Thymus (tissue), 11 donors: ENCODE measurements around the gene DNAH6. TPM values are rescaled to one million over a fixed set of nuclear protein-coding genes. Genes with fewer than 3 reads are reported as not detected.

Source experiments
- DNase-seq, 9 donors: peaks; one replicate each; pipeline ENCODE4 v3.0.0-alpha.2; 2013; ENCODE audit warnings: low spot score in 9 of 9, low read depth in 6 of 9, missing footprints in 1 of 9
- H3K27ac ChIP-seq, 2 donors: one replicate each; pipeline ENCODE4 v1.5.1; 2013; ENCODE audit warnings: control low read depth in 1 of 2, low read depth in 1 of 2, low read length in 1 of 2, mild to moderate bottlenecking in 1 of 2, moderate library complexity in 1 of 2
- H3K27me3 ChIP-seq, 2 donors: one replicate each; pipeline ENCODE4 v1.5.1; 2013; ENCODE audit warnings: low read length in 1 of 2; ENCODE audit not compliant: control insufficient read depth in 2 of 2, insufficient read depth in 1 of 2
- H3K36me3 ChIP-seq, 2 donors: one replicate each; pipeline ENCODE4 v1.5.1; 2013; ENCODE audit warnings: low read length in 1 of 2, mild to moderate bottlenecking in 1 of 2, moderate library complexity in 1 of 2; ENCODE audit not compliant: control insufficient read depth in 2 of 2, insufficient read depth in 2 of 2
- H3K4me1 ChIP-seq, 2 donors: one replicate each; pipeline ENCODE4 v1.5.1; 2013; ENCODE audit warnings: low read length in 2 of 2; ENCODE audit not compliant: control insufficient read depth in 2 of 2, insufficient read depth in 2 of 2
- H3K4me3 ChIP-seq, 2 donors: one replicate each; pipeline ENCODE4 v1.5.1; 2013; ENCODE audit warnings: low read length in 2 of 2, control low read depth in 1 of 2, mild to moderate bottlenecking in 1 of 2
- H3K9me3 ChIP-seq, 2 donors: one replicate each; pipeline ENCODE4 v1.5.1; 2013; ENCODE audit warnings: low read length in 1 of 2, mild to moderate bottlenecking in 1 of 2; ENCODE audit not compliant: control insufficient read depth in 2 of 2, insufficient read depth in 1 of 2
- WGBS: extraction: QIAGEN DNeasy Blood & Tissue Kit; methylation state at CpG from one replicate; pipeline ENCODE4 v1.1.7; 2013; 5-methylcytosine and 5-hydroxymethylcytosine counted together
- polyA plus RNA-seq: library from polyadenylated mRNA; stranded (reverse); fragments of 200-250 nt; gene quantifications from one replicate; pipeline ENCODE4 v1.2.3, GENCODE V29; 2013
- total RNA-seq: library from RNA; stranded (reverse); fragments of 120-200 nt; gene quantifications from one replicate; pipeline ENCODE4 v1.2.4, GENCODE V29; 2013
- donor health status: healthy.

The DNAH6 gene
- total and polyA plus RNA-seq, 2 donors, result 0.57 to 0.66 TPM

DNA sequence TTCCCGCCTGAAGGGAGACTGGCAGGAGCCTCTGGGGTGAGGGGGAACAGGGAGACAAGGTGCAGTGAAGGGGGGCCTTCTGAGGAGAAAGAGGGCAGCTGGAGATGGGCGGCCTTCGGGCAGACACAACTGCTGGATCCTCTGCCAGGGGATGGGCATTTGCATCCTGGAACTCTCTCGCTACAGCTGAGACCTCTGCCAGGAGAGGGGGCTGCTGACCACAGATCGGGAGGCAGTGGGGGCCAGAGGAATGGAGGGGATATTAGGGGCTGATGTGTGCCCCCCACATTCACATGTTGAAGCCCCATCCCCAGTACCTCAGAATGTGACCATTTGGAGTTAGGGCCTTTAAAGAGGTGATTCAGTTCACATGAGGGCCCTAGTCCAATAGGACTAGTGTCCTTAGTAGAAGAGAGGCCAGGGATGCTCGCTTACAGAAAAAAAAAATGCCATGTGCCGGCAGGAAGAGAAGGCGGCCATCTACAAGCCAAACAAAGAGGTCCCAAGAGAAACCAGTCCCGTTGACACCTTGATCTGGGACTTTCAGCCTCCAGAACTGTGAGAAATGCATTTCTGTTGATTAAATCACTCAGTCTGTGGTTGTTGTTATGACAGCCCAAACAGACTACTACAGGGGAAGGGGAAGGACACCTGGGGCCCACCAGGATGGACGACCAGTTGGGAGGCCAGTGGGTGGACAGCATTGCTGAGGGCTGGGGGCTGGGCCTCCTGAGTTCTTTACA, 314.6 kb downstream of the DNAH6 start:
- Histone ChIP-seq H3K27me3 (no peaks in the 10 kb centered on the region), H3K4me1 (peaks cover 2 to 30% of the 10 kb centered on the region in 2 donors), H3K27ac (no peak overlapping the region), H3K36me3 (no peaks in the 10 kb centered on the region), H3K9me3 (peaks cover 0 to 4% of the 10 kb centered on the region in 2 donors), H3K4me3 (no peak overlapping the region)
- no peak for DNase-seq
- WGBS, result 94% methylated on average over 10 of the region's 10 CpGs

DNA sequence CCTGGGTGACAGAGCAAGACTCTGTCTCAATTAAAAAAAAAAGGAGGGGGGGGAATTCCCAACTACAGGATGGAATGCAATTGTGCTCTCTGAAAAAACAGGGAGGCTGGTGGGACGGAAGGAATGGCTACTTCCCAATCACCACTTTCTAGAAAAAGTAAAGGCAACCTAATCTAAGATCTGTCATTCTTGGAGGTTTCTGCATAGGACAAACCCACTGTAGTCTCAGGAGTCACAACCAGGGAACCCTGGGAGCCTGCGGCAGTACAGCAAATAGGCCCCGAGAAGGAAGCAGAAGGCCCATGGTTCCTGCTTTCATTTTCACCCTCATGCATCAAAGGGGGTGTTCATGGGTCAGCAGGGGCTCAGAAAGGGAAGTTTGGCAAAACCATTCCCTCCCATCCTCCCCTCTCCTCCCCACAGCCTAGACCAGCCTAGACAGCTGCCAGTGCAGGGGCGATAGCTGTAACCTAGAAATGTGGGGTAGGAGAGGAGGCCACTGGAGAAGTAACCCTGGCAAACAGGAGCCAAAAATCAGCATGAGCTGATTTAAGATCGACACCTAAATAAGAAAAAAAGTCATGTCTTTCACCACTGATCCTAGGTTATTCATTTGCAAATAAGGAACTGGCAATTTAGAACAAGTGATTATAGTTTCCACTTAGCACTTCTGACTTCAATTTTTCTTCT, 316.6 kb downstream of the DNAH6 start:
- Histone ChIP-seq H3K4me1 (peaks cover 2 to 29% of the 10 kb centered on the region in 2 donors), H3K27me3 (no peaks in the 10 kb centered on the region), H3K36me3 (no peaks in the 10 kb centered on the region), H3K4me3 (no peak overlapping the region), H3K9me3 (peaks cover 0 to 4% of the 10 kb centered on the region in 2 donors), H3K27ac (peak overlapping the region; percentile 48 to 78)
- 31% methylated on average over 5 of the region's 5 CpGs for WGBS
- peak in 1 of 9 donors; percentile 46 for DNase-seq

GRCh38 chr2:84833481-84834150, 317.3 kb downstream of the DNAH6 start:
- H3K27ac ChIP-seq, result peak overlapping the region; percentile 48 to 76
- 88% methylated on average over 12 of the region's 12 CpGs for WGBS

GRCh38 chr2:84836215-84836614, 319.9 kb downstream of the DNAH6 start:
- WGBS, result 93% methylated on average over 2 of the region's 2 CpGs
- Histone ChIP-seq H3K36me3 (no peaks in the 10 kb centered on the region), H3K27ac (no peak overlapping the region), H3K27me3 (no peaks in the 10 kb centered on the region), H3K4me1 (peaks cover 2 to 21% of the 10 kb centered on the region in 2 donors), H3K4me3 (no peak overlapping the region), H3K9me3 (peaks cover 0 to 4% of the 10 kb centered on the region in 2 donors)
- no peak for DNase-seq

More at GRCh38 chr2:84833481-84834150, 317.3 kb downstream of the DNAH6 start:
- Histone ChIP-seq H3K36me3 (no peaks in the 10 kb centered on the region), H3K4me3 (no peak overlapping the region), H3K27me3 (no peaks in the 10 kb centered on the region), H3K4me1 (peaks cover 2 to 23% of the 10 kb centered on the region in 2 donors), H3K9me3 (peaks cover 0 to 4% of the 10 kb centered on the region in 2 donors)
- DNase-seq, result no peak

DNA sequence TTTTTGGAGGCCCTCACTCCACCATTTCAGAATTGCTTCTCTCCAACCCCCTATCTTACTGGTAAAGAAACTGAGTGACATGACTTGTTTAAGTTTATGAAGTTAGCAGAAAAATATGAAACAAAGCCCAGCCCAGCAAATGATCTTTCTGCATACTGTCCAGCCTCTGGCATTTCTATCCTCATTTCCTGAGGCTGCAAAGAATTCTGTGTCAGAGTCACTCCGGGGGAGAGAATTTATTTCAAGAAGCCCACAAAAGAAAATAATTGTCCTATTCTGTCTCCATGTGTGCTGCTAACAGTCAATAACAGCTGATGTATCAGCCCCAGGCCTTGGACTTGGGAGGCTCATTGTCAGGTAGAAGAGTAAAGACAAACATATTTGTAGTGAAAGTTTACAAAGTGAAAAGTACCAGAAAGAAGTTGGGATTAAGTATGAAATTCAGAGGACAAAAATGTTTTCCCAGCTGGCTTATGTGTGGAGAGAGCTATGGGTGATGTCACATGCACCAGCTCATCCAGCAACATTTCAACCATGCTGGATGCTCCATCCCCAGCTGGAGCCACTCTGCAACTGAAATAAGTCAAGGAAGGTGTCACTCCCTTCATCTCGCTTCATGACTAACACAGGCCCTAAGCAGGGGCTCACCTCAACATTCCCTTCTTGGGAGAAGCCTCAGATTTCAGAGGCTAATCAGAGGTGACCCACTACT, 322.3 kb downstream of the DNAH6 start:
- Histone ChIP-seq H3K27ac (peak overlapping the region in 1 of 2 donors; percentile 11), H3K4me1 (peaks cover 5 to 25% of the 10 kb centered on the region in 2 donors), H3K9me3 (peaks cover 0 to 4% of the 10 kb centered on the region in 2 donors), H3K4me3 (no peak overlapping the region), H3K36me3 (no peaks in the 10 kb centered on the region), H3K27me3 (no peaks in the 10 kb centered on the region)
- no peak for DNase-seq
- 95% methylated on average over 2 of the region's 2 CpGs for WGBS

GRCh38 chr2:84839851-84840250, 323.6 kb downstream of the DNAH6 start:
- Histone ChIP-seq H3K4me3 (no peak overlapping the region), H3K27ac (no peak overlapping the region), H3K9me3 (peaks cover 0 to 4% of the 10 kb centered on the region in 2 donors), H3K36me3 (no peaks in the 10 kb centered on the region), H3K4me1 (peaks cover 9 to 32% of the 10 kb centered on the region in 2 donors), H3K27me3 (no peaks in the 10 kb centered on the region)
- WGBS, result 89% methylated on average over 4 of the region's 4 CpGs
- no peak for DNase-seq

GRCh38 chr2:84840306-84840705, 324.0 kb downstream of the DNAH6 start:
- Histone ChIP-seq H3K9me3 (peaks cover 0 to 2% of the 10 kb centered on the region in 2 donors), H3K4me3 (no peak overlapping the region), H3K4me1 (peaks cover 9 to 34% of the 10 kb centered on the region in 2 donors), H3K27me3 (no peaks in the 10 kb centered on the region), H3K27ac (no peak overlapping the region), H3K36me3 (no peaks in the 10 kb centered on the region)
- WGBS, result 89% methylated on average over 3 of the region's 3 CpGs
- DNase-seq, result no peak

DNA sequence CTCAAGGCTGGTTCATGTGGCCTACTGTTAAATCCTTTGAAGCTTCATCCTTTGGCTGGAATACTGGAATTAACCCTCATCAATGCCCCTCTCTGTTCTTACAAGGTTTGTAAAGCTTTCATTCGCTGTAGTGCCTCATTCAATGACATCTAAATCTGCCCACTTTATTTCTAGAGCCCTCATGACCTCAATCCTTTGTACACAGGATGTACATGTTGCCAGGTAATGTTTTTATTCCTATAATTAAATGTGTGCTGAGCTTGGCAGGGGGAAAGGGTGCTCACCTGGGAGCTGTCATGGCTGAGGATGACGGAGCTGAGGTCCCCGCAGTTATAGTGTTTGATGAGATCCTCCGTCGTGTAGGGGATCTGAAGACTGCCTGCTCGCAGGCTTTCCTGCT, 325.3 kb downstream of the DNAH6 start:
- Histone ChIP-seq H3K27me3 (no peaks in the 10 kb centered on the region), H3K9me3 (no peaks in the 10 kb centered on the region), H3K4me3 (no peak overlapping the region), H3K27ac (no peak overlapping the region), H3K4me1 (peaks cover 18 to 44% of the 10 kb centered on the region in 2 donors), H3K36me3 (no peaks in the 10 kb centered on the region)
- WGBS, result 90% methylated on average over 6 of the region's 6 CpGs
- no peak for DNase-seq
